ENCODE data around the gene THY1.

Gene THY1

GRCh38 chr11:119421941-119422808 is 797 bp downstream of the THY1 start:
- peak overlapping the region; percentile 76 for H3K4me3 ChIP-seq (ENCODE audit: low read depth, low read length)
- TF ChIP-seq, protein P1, sequence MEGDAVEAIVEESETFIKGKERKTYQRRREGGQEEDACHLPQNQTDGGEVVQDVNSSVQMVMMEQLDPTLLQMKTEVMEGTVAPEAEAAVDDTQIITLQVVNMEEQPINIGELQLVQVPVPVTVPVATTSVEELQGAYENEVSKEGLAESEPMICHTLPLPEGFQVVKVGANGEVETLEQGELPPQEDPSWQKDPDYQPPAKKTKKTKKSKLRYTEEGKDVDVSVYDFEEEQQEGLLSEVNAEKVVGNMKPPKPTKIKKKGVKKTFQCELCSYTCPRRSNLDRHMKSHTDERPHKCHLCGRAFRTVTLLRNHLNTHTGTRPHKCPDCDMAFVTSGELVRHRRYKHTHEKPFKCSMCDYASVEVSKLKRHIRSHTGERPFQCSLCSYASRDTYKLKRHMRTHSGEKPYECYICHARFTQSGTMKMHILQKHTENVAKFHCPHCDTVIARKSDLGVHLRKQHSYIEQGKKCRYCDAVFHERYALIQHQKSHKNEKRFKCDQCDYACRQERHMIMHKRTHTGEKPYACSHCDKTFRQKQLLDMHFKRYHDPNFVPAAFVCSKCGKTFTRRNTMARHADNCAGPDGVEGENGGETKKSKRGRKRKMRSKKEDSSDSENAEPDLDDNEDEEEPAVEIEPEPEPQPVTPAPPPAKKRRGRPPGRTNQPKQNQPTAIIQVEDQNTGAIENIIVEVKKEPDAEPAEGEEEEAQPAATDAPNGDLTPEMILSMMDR (IDR thresholded peaks at IDR 0.05; ENCODE audit: low read depth, low read length): no peak

DNA sequence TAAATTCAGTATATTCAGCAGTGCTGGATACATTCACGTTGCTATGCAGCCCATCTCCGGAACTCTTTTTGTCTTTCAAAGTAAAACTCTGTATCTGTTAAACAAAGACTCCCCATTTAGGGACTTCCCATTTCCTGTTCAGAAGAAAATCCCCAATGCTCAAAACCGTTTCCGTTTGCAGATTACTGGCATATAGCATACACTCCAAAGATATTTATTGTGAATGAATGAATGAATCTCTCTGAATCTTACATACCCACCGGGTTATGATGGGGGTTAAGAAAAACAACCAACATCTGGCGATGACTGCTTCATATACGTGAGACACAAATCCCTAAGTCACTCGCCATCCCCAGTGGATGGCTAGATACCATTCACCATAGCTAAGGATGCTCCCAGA is 1.6 kb downstream of the THY1 start:
- TF ChIP-seq, protein P1 (IDR thresholded peaks at IDR 0.05; ENCODE audit: low read depth, low read length): no peak
- peak overlapping the region; percentile 76 for H3K4me3 ChIP-seq (ENCODE audit: low read depth, low read length)

- TF ChIP-seq, protein P1 (IDR thresholded peaks at IDR 0.05; ENCODE audit: low read depth, low read length): no peak
- peak overlapping the region; percentile 76 for H3K4me3 ChIP-seq (ENCODE audit: low read depth, low read length)
Observed at GRCh38 chr11:119420631-119421030, 2.3 kb downstream of the THY1 start.

GRCh38 chr11:119419834-119420492 is 3.0 kb downstream of the THY1 start:
- TF ChIP-seq, protein P1 (IDR thresholded peaks at IDR 0.05; ENCODE audit: low read depth, low read length): no peak
- H3K4me3 ChIP-seq (ENCODE audit: low read depth, low read length): no peak overlapping the region

DNA sequence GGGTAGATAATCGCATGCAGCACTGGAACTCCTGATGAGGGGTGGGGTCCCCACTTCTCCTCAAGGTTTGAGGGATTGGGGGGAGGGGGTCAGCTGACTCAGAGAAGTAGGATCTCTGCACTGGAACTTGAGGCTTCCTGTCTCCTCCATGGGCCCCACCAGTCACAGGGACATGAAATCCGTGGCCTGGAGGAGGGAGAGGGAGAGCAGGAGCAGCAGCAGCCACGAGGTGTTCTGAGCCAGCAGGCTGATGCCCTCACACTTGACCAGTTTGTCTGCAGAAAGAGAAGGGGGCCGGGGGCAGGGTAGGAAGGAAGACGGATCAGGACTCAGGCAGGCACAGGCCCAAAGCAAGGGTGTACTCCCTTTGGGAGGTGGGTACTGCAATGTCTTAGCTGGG is 3.7 kb downstream of the THY1 start:
- TF ChIP-seq, protein P1 (IDR thresholded peaks at IDR 0.05; ENCODE audit: low read depth, low read length): no peak
- H3K4me3 ChIP-seq (ENCODE audit: low read depth, low read length): no peak overlapping the region

DNA sequence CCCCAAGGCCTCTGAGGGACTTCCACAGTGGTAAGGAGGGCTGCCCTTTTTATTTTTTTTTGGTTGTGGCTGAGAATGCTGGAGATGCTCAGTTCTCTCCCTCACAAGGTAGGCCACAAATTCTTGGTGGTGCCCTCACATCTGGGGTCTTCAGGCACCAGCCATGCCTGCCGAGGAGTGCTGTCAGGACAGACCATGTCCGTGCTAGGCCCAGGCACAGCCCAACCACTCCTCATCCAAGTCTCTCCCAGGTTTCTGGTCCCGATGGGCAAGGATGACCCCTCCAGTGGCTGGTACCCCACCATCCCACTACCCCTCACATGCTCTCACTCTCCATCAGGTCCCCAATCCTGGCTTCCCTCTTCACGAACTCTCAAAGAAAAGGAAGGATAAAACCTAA is 4.2 kb downstream of the THY1 start:
- no peak overlapping the region for H3K4me3 ChIP-seq (ENCODE audit: low read depth, low read length)
- TF ChIP-seq, protein P1 (IDR thresholded peaks at IDR 0.05; ENCODE audit: low read depth, low read length): no peak

All from WI38 (cell line).